HG03558 (cell line): ENCODE measurements around the gene MDH1B.
"Not testable (repeated sequence)": the region's sequence is repeated elsewhere in the genome, so short reads cannot be mapped to it uniquely, and the experiment has no call there.

ENCODE experiments used
- ATAC-seq: cut with Tn5 transposase; IDR thresholded peaks from one replicate; pipeline ENCODE4 v1.9.1; 2021; ENCODE audit warnings: moderate number of reproducible peaks; ENCODE audit not compliant: unreplicated experiment; ENCODE audit errors: extremely low read depth

The MDH1B gene

DNA sequence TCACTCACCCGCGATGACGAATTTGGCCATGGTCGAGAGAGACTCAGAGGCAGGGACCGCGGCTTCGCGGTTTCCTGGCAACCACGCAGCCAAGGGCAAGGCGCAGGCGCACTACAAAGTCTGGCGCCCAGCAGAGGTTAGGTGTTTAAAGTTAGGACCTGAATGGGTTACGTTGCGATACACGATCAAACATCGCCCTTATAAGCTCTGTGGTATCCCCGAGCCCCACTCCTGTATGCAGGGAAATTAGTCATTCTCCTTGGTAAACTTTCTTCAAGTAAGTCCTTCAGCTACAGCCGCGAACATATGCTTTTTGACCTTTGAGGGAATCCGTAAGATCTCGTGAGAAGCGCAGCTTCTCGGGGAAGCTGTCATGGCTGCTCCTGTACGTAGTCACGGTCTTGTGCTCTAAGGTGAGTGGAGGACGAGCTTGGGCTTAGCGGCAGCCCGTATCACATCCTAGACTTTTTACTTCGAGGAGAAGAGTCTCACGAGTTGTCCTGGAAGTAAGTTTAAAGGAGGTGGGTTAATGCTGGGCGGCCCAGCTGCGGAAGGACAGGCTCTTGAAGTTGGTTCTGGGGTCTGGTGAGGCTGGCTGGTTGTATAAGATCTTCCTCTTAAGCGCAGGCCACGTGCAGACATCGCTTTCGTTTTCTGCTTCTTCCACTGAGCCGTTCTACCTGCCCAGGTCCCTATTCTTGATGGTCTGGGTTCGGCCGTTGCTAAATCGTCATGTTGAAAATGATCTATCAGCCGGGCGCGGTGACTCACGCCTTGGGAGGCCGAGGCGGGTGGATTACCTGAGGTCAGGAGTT lies at the start of gene MDH1B, which contains the start of gene FASTKD2:
TSS of gene MDH1B (minus strand) at position 87 of the 815 bp plus-strand sequence. CDS start at position 30, 57 bp downstream.
TSS of gene FASTKD2 (plus strand) at position 365 of the 815 bp plus-strand sequence. CDS start 1,088 bp downstream, outside the sequence.
- ATAC-seq = peak; percentile 88

DNA sequence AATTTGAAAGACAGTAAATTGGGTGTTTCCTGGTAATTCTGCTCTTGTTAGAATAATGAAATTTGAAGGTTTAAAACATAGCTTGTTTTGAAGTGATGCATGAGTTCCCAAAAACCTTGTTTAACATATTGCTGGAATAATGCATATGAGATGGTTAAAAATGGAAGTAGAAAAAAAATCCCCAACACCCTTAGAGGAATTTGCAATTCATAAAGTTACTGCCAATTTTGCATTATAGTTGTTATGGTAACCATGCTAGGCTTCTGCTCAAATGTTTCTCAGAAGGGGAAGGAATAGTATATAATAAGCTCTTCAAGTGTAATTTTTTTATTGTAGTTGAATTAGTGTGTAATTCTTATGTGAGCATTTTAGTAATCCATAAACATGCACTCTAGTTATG lies 49.4 kb upstream of the MDH1B start:
- no peak for ATAC-seq

DNA sequence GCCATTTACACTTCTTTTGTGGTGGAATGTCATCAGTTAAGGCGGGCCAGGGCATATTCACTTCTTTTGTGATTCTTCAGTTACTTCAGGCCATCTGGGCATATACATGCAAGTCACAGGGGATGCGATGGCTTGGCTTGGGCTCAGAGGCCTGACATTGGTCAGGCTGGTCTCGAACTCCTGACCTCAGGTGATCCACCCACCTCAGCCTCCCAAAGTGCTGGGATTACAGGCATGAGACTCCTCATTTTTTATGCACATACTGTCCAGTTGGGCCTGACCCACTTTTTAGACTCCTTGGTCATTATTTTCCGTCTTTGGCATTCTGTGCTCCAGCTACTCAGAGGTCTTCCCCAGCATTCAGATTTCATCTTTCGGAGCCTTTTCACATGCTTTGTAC lies 47.3 kb upstream of the MDH1B start:
- not testable (repeated sequence) for ATAC-seq

DNA sequence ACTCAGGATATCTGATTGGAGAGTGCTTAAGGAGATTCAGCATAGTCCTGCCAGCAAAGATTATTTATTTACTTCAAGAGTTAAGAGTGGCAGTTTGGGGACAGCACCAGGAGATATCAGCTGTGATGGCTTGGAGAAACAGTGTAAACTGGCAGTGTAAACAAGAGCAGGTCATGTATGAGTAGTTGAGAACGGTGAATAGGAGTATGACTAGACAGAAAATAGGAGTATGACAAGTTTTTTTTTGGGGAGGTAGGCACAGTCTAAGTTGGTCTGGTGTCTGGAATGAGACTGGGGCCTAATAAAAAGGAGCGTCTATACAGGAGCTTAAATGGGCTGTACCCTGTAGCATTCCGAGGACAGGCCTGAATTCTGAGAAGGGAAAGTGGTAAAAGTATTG lies 42.5 kb upstream of the MDH1B start:
- ATAC-seq = not testable (repeated sequence)

DNA sequence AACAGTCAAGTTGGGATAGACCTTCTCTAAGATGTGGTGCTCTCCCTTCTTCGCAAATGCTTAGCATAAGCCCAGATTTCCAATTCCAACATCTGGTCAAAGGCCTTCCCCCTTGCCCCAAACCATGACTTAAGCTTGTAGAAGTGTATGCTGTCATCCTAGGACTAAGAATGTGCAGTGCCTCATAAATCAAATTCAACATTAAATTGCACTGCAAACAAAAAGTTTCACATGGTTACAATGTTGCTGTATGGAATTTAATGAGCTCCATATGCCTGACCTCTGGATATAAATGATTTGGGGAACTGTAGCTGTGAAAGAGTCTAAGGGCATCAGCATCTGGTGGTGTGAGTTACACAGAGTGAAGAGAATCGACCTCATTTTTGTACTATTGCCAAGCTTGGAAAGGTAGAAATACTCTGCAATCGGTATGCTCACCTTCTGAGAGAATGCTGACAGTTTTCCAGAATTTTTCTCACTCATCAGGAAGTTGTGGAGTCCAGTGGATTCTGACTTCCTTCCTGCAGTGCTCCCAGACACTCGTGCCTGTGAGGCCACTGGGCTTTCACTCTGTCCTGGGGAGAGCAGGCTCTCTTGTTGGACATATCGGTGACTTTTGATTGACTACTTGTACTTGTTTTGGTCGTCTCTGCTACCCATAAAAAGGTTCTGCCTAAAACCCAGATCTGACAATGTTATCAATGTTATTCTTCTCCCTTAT lies 40.9 kb upstream of the MDH1B start:
- no peak for ATAC-seq

DNA sequence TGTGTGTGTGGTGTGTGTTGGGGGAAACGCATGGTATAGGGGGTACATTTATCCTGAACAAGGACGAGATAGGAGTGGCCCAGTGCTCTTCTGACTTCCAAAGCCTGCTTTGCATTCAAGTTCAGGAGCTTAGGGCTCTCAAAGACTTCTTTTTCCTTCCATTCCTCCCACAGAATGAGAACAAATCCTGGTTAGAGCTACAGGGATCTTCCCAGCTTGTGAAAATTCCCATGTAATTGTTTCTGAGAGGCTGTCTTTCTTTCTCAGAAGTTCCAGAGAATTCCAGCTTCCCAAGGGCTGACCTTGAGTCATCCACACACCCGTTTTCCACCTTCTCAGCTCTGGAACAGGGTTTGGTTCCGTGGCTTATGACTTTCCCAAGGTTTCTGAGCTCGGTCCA lies 39.2 kb upstream of the MDH1B start:
- no peak for ATAC-seq

DNA sequence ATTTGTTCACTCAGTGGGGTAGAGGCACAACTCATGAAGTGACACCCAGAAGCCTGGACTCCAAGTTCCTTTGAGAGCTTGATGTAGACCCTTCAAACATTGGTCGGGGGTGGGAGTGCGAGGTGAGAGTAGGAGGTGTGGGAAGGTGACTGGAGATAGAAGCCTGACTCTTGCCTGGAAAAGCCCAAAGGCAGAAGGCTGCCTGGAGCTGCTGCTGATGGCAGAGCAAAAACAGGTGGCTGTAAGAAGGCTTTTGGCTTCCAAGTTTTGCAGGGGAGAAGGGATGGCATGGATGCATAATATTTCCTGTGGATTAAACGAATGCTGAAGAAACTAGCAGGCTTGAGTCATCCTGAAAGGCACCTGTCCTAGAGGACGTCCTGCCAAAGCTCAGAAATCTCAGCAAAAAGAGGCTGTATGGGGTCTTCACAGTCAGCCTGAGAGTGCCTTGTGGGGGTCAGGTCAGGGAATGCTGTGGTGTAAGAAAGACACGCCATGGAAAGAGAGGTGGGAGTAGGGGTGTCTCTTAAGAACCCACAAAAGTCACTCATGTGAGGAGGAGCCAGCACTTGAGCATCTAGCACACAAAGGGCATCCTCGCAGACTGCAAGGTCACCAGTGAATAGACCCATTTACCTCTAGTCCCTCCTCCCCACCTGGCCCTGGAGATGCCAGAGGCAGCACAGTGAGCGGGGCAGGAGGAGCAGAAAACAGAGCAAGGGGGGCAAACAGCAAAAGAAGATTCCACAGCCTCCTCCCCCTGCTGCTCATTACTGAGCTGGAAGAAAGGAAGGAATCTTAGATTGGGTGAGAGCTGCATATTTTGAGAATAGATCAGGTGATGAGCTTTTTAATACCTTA lies 37.8 kb upstream of the MDH1B start:
- no peak for ATAC-seq

DNA sequence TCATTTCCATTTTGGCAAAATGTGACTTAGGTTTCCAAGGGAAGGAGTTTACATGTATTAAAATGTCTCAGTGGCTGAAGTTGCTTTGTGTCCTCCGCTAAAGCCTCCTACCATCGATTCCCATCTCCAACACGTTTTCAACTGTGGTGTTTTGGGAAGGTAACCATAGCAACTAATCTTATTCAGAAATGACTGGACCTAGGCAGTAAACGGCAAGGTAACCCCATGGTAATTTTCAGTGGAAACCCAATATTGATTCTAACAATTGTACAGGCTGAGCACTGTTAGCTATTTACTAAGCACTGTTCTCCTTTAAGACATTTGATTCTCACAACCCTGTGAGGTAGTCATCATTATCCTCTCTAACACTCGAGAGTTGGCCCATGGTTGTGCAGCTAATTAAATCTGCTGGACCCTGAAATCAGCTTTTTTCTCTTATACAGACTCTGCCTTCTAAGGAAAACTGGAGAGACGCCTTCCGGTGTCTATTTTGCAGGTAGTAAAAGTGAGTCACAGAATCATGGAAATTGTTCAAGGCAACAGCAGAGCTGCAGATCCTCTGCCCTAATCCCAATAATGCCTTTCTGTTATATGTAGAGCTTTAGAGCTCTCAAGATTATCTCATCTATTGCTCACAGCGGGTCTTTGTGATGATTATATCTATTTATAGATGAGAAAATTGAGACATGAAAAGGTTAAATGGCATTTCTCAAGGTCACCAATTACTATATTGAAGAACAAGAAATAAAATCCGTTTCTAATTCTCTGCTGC lies 36.5 kb upstream of the MDH1B start:
- no peak for ATAC-seq

DNA sequence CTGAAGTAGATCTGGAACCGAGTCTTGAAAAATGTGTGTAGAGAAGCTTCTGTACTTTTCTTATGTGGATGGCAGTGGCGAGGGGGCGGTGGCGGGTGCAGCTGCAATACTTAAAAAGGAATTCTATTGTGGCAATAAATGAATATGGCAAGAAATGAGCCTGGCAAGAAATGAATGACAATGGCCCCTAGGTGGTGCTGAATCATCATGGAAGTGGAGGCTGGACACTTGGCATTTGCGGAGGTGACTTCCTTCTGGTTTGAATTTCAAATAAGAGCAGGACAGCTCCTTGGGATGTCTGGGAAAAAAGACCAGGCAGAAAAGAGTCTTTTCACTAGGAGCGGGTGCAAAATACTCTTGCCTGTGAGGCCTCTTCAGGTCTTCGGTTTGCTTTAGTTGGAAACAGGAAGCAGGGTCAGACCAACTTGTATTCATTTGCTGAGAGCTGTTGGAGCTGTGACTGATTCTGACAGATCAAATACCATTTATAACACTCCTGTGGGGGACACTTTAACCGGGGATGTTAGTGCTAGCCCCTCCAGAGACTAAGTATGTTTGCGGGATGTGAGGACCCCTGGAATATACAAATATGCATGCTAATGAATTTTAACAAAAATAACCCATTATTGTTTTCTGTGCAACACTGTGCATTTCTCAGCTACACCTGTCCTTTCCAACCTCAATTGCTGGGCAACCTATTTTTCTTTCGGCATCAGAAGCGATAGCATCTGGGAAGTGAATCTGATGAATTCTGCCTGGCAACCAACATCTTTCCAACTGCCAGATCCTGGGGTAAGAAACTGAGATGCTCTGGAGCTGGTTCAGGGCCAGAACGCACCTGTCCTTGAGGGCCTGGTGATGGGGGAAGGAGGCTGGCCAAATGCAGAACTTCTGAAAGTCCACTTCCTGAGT lies 35.6 kb upstream of the MDH1B start:
- no peak for ATAC-seq

DNA sequence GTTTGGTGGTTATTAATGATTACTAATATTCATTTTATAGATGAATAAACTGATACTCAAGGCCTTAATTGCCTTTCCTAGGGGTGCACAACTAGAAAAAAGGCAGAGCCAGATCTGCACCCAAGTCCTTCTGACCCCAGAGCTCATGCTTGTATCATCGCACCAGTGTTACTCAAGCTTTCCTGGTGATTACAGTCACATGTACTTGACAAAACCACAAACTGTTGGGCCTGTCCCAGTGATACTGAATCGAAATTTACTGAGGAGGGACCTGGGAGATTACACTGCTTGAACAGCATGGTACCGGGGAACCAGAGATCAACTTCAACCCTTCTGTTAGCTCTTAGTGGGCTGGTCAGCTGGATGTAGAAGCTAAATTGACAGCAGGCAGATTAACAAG lies 34.0 kb upstream of the MDH1B start:
- ATAC-seq = no peak

DNA sequence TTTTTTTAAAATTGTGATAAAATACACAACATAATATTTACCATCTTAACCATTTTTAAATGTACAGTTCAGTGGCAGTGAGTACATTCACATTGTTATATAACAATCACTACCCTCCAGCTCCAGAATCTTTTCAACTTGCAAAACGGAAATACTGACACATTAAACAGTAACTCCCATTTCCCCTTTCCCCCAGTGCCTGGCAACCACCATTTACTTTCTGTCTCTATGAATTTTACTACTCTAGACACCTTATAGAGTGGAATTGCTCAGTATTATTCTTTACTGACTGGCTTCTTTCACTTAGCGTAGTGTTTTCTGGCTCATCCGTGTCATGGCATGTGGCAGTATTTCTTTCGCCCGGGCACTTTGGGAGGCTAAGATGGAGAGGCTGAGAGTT lies 32.9 kb upstream of the MDH1B start:
- peak; percentile 77 for ATAC-seq

DNA sequence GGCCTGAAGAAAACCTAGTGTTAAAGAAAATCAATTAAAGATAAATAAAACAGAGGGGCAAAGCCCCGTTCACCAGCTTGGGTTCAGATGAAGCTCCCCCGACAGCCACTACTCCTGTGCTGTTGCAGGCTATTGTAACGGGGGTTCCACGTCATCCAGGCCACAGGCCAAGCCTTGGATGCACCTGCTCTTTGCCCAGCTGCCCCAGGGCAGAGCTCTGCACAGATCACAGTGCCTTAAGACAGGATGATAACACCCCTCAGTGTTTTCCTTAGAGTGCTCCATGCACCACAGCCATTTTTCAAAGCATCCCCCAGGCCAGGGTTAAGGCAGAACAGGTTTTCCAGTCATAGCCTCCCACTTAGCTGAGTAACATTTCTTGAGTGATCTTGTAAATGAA lies 32.2 kb upstream of the MDH1B start:
- no peak for ATAC-seq

DNA sequence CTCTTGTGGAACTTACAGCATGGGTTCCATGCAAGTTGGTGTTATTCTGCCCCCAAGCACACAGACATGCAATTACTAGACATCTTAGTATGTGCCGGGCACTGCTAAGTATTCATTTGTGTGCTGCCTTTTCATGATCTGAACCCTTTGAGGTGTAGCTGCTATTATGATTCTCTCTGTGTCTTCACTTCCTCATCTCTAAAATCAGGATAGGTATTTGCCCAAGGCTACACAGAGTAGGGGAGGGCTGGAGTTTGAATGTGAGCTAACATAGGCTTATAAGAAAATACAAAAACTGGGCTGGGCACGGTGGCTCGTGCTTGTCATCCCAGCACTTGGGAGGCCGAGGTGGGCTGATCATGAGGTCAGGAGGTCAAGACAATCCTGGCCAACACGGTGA lies 27.5 kb upstream of the MDH1B start:
- ATAC-seq = no peak

DNA sequence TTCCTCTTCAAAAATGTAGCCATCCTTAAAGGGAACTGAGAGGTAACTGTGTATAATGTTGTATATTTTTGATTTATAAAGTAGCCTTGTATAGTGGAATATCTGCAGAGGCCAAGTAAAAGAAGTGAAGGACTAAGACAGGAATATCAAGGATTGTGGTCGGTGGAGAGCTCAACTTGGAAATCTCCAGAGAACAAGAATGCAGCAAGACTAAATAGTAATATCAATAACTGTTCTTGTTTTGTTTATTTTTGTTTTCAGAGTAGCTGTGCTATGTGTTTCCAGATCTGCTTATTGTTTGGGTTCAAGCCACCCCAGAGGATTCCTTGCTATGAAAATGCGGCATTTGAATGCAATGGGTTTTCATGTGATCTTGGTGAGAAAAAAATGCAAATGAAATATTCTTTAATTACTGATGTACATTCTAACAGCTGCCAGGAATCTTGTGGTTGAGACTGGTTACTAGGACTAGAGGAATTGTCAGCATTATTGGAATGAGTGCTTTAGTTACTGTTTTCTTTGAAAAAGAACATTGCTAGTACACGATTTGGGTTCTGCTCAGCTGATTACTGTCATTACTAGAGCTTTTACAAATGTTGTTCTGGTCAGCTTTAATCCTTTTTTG lies 25.3 kb upstream of the MDH1B start:
- ATAC-seq = no peak

DNA sequence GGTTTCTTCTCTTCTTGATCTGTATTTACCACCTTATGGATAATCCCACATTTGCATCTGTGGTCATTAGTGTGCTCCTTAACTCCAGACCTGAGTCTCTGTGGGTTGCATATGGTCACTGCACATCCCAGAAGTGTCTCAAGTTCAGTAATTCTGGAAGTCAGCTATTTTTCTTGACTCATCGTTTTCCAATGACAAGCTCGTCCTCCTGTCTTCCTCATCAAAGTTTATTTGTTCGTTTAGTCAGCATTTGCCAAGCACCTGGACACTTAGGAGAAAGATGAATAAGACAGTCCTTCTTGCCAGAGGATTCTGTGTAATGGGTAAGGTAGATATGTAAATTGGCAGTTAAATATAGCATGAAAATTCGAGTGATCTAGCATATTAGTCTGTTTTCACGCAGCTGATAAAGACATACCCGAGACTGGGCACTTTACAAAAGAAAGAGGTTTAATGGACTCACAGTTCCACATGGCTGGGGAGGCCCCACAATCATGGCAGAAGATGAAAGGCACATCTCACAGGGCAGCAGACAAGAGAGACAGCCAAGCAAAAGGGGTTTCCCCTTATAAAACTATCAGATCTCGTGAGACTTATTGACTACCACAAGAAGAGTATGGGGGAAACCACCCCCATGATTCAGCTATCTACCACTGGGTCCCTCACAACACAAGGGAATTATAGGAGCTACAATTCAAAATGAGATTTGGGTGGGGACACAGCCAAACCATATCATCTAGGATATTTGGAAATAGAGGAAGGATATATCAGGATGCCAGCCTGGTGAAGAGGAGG lies 19.6 kb upstream of the MDH1B start:
- ATAC-seq = no peak

DNA sequence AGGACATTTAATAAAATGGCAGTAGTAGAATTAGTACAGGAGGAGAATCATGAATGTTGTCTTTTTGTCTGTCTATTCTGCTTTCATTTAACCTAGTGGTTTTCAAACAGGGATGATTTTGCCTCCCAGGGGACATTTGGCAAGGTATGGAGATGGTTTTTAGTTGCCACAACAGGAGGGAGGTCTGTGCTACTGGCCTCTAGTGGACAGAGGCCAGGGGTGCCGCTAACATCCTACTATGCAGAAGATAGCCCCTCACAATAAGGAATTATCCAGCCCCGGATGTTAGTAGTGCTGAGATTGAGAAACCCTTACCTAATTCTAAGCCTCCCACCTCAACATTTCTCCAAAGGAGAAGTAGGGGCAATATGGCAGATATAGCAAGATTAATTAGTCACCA lies 18.6 kb upstream of the MDH1B start:
- ATAC-seq = no peak

DNA sequence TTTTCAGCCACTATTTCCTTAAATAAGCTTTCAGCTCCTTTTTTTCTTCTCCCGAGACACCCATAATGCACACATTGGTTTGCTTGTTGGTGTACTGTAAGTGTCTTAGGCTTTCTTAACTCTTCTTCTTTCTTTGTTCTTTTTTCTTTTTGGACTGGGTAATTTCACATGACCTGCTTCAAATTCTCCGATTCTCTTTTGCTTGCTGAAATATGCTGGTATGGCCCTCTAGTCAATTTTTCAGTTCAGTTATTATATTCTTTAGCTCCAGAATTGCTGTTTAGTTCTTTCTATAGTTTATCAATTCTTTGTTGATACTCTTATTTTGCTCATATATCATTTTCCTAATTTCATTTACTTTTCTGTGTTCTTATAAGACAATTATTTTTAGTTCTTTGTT lies 15.5 kb upstream of the MDH1B start:
- ATAC-seq = no peak

DNA sequence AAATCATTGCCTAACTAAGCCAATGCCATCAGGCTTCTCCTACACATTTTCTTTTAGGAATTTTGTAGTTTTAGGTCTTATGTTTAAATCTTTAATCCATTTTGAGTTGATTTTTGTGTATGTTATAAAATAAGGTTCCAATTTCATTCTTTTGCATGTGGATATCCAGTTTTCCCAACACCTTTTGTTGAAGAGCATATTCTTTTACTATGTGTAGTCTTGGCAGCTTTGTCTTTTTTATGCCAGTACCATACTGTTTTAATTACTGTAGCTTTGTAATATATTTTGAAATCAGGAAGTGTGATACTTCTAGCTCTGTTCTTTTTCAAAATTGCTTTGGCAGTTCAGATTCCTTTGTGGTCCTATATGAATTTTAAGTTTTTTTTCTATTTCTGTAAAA lies 11.3 kb upstream of the MDH1B start:
- no peak for ATAC-seq
